Measurements from ENCODE around the gene MAP2K6.

The MAP2K6 gene

DNA sequence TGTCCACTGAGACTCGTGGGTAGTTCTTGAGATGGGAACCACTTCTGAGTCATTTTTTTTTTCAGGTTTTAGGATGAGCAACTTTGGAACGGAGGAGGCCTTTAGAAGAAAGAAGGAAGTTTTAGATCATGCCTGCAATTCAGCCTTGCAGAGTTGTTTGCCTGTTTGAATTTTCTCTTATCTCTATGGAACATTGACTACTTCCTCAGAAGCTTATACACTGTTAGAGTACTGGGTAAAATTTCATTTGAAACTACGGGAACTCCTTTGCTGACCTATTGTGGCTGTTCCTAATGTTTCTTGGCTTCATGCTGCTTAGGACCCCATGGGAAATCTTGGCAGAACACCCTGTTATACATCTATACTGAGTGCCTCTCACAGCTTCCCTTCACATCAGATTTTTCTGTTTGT lies 70.8 kb downstream of the MAP2K6 start:
- Histone ChIP-seq H3K4me1 (ENCODE audit: control insufficient read depth in 1 of 2, insufficient read depth in 1 of 2, low read depth in 1 of 2, low read length in 1 of 2) (no peaks in the 10 kb centered on the region), H3K9me3 (no peaks in the 10 kb centered on the region), H3K27ac (no peak overlapping the region), H3K36me3 (no peaks in the 10 kb centered on the region), H3K4me3 (ENCODE audit: low read depth in 1 of 2, low read length in 1 of 2) (no peak overlapping the region), H3K27me3 (no peaks in the 10 kb centered on the region)
- TF ChIP-seq, protein P1, sequence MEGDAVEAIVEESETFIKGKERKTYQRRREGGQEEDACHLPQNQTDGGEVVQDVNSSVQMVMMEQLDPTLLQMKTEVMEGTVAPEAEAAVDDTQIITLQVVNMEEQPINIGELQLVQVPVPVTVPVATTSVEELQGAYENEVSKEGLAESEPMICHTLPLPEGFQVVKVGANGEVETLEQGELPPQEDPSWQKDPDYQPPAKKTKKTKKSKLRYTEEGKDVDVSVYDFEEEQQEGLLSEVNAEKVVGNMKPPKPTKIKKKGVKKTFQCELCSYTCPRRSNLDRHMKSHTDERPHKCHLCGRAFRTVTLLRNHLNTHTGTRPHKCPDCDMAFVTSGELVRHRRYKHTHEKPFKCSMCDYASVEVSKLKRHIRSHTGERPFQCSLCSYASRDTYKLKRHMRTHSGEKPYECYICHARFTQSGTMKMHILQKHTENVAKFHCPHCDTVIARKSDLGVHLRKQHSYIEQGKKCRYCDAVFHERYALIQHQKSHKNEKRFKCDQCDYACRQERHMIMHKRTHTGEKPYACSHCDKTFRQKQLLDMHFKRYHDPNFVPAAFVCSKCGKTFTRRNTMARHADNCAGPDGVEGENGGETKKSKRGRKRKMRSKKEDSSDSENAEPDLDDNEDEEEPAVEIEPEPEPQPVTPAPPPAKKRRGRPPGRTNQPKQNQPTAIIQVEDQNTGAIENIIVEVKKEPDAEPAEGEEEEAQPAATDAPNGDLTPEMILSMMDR (IDR thresholded peaks at IDR 0.05), result no peak

- Histone ChIP-seq H3K27ac (no peak overlapping the region), H3K36me3 (no peaks in the 10 kb centered on the region), H3K4me1 (ENCODE audit: control insufficient read depth in 1 of 2, insufficient read depth in 1 of 2, low read depth in 1 of 2, low read length in 1 of 2) (no peaks in the 10 kb centered on the region), H3K9me3 (no peaks in the 10 kb centered on the region), H3K4me3 (ENCODE audit: low read depth in 1 of 2, low read length in 1 of 2) (no peak overlapping the region), H3K27me3 (no peaks in the 10 kb centered on the region)
- TF ChIP-seq, protein P1 (IDR thresholded peaks at IDR 0.05), result no peak
These were observed 71.6 kb downstream of the MAP2K6 start for GRCh38 chr17:69485901-69486643.

- H3K27ac ChIP-seq, result no peak overlapping the region
These were observed 72.5 kb downstream of the MAP2K6 start for GRCh38 chr17:69486779-69487637.

DNA sequence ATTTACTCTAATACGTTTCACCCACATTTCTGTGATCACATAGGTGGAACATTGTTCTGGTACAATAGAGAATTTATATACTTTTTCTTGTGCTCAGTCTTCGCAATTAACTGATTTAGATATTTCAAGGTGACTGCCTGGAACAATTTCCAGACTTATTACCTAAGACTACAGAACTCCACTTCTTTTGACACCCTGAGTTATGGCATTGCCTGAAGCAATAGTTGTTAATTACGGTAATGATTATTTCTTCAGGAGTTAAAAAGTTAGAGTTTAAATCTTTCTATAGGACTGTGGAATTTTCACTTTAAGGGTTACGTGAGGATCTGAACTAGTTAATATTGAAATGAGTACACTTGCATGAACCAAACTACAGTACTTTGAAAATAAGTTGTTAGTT lies 74.8 kb downstream of the MAP2K6 start:
- H3K9me3 ChIP-seq, result no peaks in the 10 kb centered on the region
- no peaks in the 10 kb centered on the region for H3K27me3 ChIP-seq
- no peak overlapping the region for H3K4me3 ChIP-seq (ENCODE audit: low read depth in 1 of 2, low read length in 1 of 2)
- TF ChIP-seq, protein P1 (IDR thresholded peaks at IDR 0.05), result no peak
- no peaks in the 10 kb centered on the region for H3K4me1 ChIP-seq (ENCODE audit: control insufficient read depth in 1 of 2, insufficient read depth in 1 of 2, low read depth in 1 of 2, low read length in 1 of 2)
- H3K27ac ChIP-seq, result no peak overlapping the region
- H3K36me3 ChIP-seq, result no peaks in the 10 kb centered on the region

More at GRCh38 chr17:69486779-69487637, 72.5 kb downstream of the MAP2K6 start:
- H3K27me3 ChIP-seq, result no peaks in the 10 kb centered on the region
- H3K4me3 ChIP-seq (ENCODE audit: low read depth in 1 of 2, low read length in 1 of 2), result no peak overlapping the region
- no peaks in the 10 kb centered on the region for H3K4me1 ChIP-seq (ENCODE audit: control insufficient read depth in 1 of 2, insufficient read depth in 1 of 2, low read depth in 1 of 2, low read length in 1 of 2)
- H3K9me3 ChIP-seq, result no peaks in the 10 kb centered on the region
- TF ChIP-seq, protein P1 (IDR thresholded peaks at IDR 0.05), result no peak
- no peaks in the 10 kb centered on the region for H3K36me3 ChIP-seq

GRCh38 chr17:69492410-69493071 lies 78.0 kb downstream of the MAP2K6 start:
- TF ChIP-seq, protein P1 (IDR thresholded peaks at IDR 0.05), result no peak
- H3K36me3 ChIP-seq, result no peaks in the 10 kb centered on the region
- H3K4me1 ChIP-seq (ENCODE audit: control insufficient read depth in 1 of 2, insufficient read depth in 1 of 2, low read depth in 1 of 2, low read length in 1 of 2), result no peaks in the 10 kb centered on the region
- no peak overlapping the region for H3K27ac ChIP-seq
- H3K4me3 ChIP-seq (ENCODE audit: low read depth in 1 of 2, low read length in 1 of 2), result no peak overlapping the region
- H3K27me3 ChIP-seq, result no peaks in the 10 kb centered on the region
- H3K9me3 ChIP-seq, result no peaks in the 10 kb centered on the region

Measured in neutrophil (primary cell).